Measurements from ENCODE around the gene FUT8.
"Not testable (repeated sequence)": the region's sequence is repeated elsewhere in the genome, so short reads cannot be mapped to it uniquely, and the experiment has no call there.

The FUT8 gene

DNA sequence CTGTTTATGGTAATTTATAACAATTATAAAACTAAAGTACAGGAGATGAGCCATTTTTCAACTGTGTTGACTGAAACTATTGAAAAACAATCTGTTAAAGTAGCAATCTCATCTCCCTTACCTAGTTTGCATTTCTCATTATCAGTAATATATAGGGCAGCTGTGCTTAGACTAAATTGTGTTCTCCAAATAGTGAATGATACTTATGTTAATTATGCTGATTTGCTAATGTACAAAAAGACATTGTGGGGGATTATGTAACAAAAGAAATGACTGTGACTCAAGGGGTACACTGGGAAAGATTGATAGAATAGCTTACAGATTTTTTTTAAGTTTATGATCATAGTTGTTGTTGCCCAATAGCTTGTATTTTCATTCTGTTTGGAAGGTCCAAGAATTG, 207.7 kb downstream of the FUT8 start:
- TF ChIP-seq, protein P1, sequence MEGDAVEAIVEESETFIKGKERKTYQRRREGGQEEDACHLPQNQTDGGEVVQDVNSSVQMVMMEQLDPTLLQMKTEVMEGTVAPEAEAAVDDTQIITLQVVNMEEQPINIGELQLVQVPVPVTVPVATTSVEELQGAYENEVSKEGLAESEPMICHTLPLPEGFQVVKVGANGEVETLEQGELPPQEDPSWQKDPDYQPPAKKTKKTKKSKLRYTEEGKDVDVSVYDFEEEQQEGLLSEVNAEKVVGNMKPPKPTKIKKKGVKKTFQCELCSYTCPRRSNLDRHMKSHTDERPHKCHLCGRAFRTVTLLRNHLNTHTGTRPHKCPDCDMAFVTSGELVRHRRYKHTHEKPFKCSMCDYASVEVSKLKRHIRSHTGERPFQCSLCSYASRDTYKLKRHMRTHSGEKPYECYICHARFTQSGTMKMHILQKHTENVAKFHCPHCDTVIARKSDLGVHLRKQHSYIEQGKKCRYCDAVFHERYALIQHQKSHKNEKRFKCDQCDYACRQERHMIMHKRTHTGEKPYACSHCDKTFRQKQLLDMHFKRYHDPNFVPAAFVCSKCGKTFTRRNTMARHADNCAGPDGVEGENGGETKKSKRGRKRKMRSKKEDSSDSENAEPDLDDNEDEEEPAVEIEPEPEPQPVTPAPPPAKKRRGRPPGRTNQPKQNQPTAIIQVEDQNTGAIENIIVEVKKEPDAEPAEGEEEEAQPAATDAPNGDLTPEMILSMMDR (IDR thresholded peaks at IDR 0.05; ENCODE audit: low read depth, low read length): no peak
- no peak overlapping the region for H3K4me3 ChIP-seq (ENCODE audit: low read depth, low read length)

GRCh38 chr14:65622703-65623102, 210.2 kb downstream of the FUT8 start:
- H3K4me3 ChIP-seq (ENCODE audit: low read depth, low read length): no peak overlapping the region
- TF ChIP-seq, protein P1 (IDR thresholded peaks at IDR 0.05; ENCODE audit: low read depth, low read length): no peak

GRCh38 chr14:65623759-65624158, 211.2 kb downstream of the FUT8 start:
- TF ChIP-seq, protein P1 (IDR thresholded peaks at IDR 0.05; ENCODE audit: low read depth, low read length): no peak
- H3K4me3 ChIP-seq (ENCODE audit: low read depth, low read length): no peak overlapping the region

DNA sequence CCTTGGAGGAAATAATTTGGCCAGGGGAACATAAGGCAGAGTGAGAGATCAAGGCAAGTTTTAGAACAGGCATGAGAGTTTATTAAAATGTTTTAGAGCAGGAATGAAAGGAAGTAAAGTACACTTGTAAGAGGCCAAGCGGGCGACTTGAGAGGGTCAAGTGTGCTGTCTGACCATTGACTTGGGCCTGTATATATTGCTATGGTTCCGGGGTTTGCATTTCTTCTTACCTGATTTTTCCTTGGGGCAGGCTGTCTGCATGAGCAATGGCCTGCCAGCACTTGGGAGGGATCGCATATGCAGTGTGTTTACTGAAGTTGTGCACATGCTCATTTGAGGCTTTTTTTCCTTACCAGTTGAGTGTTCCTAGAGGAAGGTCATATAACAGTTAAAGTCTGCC, 214.8 kb downstream of the FUT8 start:
- TF ChIP-seq, protein P1 (IDR thresholded peaks at IDR 0.05; ENCODE audit: low read depth, low read length): no peak
- no peak overlapping the region for H3K4me3 ChIP-seq (ENCODE audit: low read depth, low read length)

- no peak overlapping the region for H3K4me3 ChIP-seq (ENCODE audit: low read depth, low read length)
- TF ChIP-seq, protein P1 (IDR thresholded peaks at IDR 0.05; ENCODE audit: low read depth, low read length): no peak
These were observed 216.1 kb downstream of the FUT8 start for GRCh38 chr14:65628664-65629063.

- TF ChIP-seq, protein P1 (IDR thresholded peaks at IDR 0.05; ENCODE audit: low read depth, low read length): no peak
- H3K4me3 ChIP-seq (ENCODE audit: low read depth, low read length): no peak overlapping the region
These were observed 218.5 kb downstream of the FUT8 start for GRCh38 chr14:65631040-65631439.

GRCh38 chr14:65632487-65632886, 220.0 kb downstream of the FUT8 start:
- TF ChIP-seq, protein P1 (IDR thresholded peaks at IDR 0.05; ENCODE audit: low read depth, low read length): no peak
- no peak overlapping the region for H3K4me3 ChIP-seq (ENCODE audit: low read depth, low read length)

GRCh38 chr14:65633666-65634065, 221.1 kb downstream of the FUT8 start:
- not testable (repeated sequence) for H3K4me3 ChIP-seq (ENCODE audit: low read depth, low read length)

Measured in WI38 (cell line).